Measurements from ENCODE around the gene GGT1. TPM values are rescaled to one million over a fixed set of nuclear protein-coding genes. Genes with fewer than 3 reads are reported as not detected.

GGT1 gene
- total and polyA plus RNA-seq, 2 experiments from 2014 or later: 0.60 to 2.1 TPM

DNA sequence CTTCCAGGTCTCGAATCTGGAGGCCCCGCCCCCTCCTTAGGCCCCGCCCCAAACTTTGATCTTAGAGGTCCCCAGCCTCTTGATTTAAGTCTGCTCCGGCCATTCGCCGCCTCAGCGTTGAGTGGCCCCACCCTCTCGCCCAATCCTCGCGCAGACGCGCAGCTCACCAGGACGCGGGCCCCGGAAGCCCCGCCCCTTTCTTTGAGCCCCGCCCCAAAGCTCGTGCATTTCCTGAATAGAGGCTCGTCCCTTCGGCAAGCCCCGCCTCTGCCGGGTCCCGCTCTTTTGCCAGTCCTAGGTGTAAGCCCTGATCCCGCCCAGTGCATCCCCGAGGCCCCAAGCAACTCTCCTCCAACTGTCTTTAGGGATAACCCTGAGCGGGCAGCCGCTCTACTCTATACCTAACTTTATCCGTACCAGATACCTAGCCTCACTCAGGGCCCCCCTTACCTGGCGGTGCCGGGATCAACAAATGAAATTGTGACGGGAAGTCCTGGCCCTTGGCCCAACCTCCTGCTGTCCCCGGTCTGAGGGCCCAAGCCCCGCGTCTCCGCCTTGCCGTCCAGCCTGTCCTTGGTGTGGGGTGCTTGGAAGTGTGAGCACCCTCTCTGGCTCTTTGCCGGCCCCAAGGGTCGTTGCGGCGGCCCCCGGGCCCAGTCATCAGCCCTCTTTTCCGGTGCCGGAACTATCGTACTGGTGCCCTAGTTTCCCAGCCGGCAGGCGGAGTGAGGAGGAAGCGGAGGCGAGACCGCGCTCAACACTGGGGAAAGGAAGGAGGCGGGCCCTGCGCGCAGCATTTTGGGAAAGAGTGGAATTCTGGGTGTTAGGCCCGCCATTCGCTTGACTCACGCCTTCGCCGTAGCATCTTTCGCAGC is 47.6 kb upstream of the GGT1 start, which contains the start of gene SNRPD3:
Gene SNRPD3 (plus strand): TSS at position 835 of the 875 bp plus-strand sequence. CDS start 1,676 bp downstream, outside the sequence.
- Histone ChIP-seq H3K9me3 (ENCODE audit: low read depth) (no peaks in the 10 kb centered on the region), H3K36me3 (ENCODE audit: low read depth) (peaks cover 9% of the 10 kb centered on the region), H3F3A (ENCODE audit: insufficient read depth) (0 out of 2 replicates have a peak, but pooled peaks cover 4% of the 10 kb centered on the region), H3K9me2 (ENCODE audit: insufficient read depth) (no peaks in the 10 kb centered on the region), H4K20me1 (ENCODE audit: insufficient read depth) (no peaks in the 10 kb centered on the region; the same call in 1 of the 2 replicates), H3K4me2 (ENCODE audit: unreplicated experiment) (peak within 1 kb of the TSS; percentile 96), H3K4me1 (ENCODE audit: insufficient read depth) (peaks cover 18% of the 10 kb centered on the region), H3K79me2 (ENCODE audit: insufficient read depth) (peaks cover 91% of the 10 kb centered on the region), H3K27ac (peak within 1 kb of the TSS; percentile 85), H3K27me3 (replicated peaks; ENCODE audit: insufficient read depth) (no peaks in the 10 kb centered on the region), H2AFZ (peak within 1 kb of the TSS; percentile 95), H3K4me3 (peak within 1 kb of the TSS; percentile 96), H3K9ac (peak within 1 kb of the TSS; percentile 97)
- peak; percentile 99 for DNase-seq
- in situ Hi-C loops (cut with MboI): no loop called here
- WGBS, 2 experiments (ENCODE audit: low coverage in 1 of 2, low lambda C conversion rate in 2 of 2, missing lambda C conversion rate in 2 of 2): 0 to 1% methylated on average over 43 to 59 of the region's 59 CpGs
- TF ChIP-seq EZH2phosphoT487 (IDR thresholded peaks at IDR 0.05; ENCODE audit: insufficient read depth, low read depth) (no peak), EZH2 (IDR thresholded peaks at IDR 0.05; ENCODE audit: insufficient read depth, poor library complexity, severe bottlenecking) (no peak)

DNA sequence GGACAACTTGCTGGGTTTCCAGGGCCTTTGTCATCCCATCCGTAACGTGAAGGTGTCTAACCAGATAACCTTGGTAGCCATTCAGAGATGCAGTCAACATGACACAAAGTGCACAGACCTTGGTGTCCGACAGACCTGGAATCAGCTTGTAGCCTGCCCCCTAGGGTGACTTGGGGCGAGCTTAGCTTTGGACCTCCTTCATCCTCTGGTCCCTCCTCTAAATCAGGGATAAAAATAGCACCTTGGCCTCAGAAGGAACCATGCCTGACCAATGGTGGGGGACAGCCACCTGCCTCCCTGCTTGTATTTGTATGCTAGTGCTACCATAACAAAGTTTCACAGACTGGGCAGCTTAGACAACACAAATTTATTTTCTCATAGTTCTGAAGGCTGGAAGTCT is 43.5 kb upstream of the GGT1 start:
- Histone ChIP-seq H3K9me2 (ENCODE audit: insufficient read depth) (no peaks in the 10 kb centered on the region), H3K9ac (no peak overlapping the region), H3K36me3 (ENCODE audit: low read depth) (peaks cover 15% of the 10 kb centered on the region), H3K9me3 (ENCODE audit: low read depth) (no peaks in the 10 kb centered on the region), H3K4me1 (ENCODE audit: insufficient read depth) (peaks cover 8% of the 10 kb centered on the region; the same call in 1 of the 2 replicates), H3K79me2 (ENCODE audit: insufficient read depth) (peaks cover 91% of the 10 kb centered on the region), H3K4me3 (no peak overlapping the region), H3K27me3 (replicated peaks; ENCODE audit: insufficient read depth) (no peaks in the 10 kb centered on the region), H2AFZ (no peak overlapping the region), H3F3A (ENCODE audit: insufficient read depth) (peaks cover 8% of the 10 kb centered on the region; the same call in 1 of the 2 replicates), H4K20me1 (ENCODE audit: insufficient read depth) (peaks cover 1% of the 10 kb centered on the region; the same call in 1 of the 2 replicates), H3K27ac (no peak overlapping the region), H3K4me2 (ENCODE audit: unreplicated experiment) (no peak overlapping the region)
- 81 to 83% methylated on average over 4 of the region's 4 CpGs for WGBS, 2 experiments (ENCODE audit: low coverage in 1 of 2, low lambda C conversion rate in 2 of 2, missing lambda C conversion rate in 2 of 2)
- no peak for DNase-seq
- in situ Hi-C loops (cut with MboI): no loop called here
- TF ChIP-seq EZH2 (IDR thresholded peaks at IDR 0.05; ENCODE audit: insufficient read depth, poor library complexity, severe bottlenecking): no peak
- no peak for TF ChIP-seq EZH2phosphoT487 (IDR thresholded peaks at IDR 0.05; ENCODE audit: insufficient read depth, low read depth)

DNA sequence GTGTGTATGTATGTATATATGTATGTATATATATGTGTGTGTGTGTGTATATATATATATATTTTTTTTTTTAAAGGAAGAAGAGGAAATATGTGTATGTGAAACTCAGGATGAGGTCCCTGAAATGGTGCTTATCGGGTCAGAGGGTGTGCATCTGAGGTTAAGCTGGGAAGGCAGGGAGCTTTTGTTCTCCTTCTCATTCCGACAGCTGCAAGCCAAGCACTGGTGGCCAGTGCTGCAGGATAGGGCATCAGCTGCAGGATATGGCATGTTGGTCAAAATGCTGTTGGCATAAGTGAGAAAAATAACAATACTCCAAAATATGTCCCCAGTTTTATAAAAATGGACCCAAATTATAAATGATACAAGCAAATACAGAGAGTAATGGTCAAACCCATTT is 39.7 kb upstream of the GGT1 start:
- TF ChIP-seq EZH2phosphoT487 (IDR thresholded peaks at IDR 0.05; ENCODE audit: insufficient read depth, low read depth): no peak
- TF ChIP-seq EZH2 (IDR thresholded peaks at IDR 0.05; ENCODE audit: insufficient read depth, poor library complexity, severe bottlenecking): no peak
- no peaks in the 10 kb centered on the region for H3K9me2 ChIP-seq (ENCODE audit: insufficient read depth)
- DNase-seq: no peak
- peaks cover 10% of the 10 kb centered on the region for H3K36me3 ChIP-seq (ENCODE audit: low read depth)
- H3K9ac ChIP-seq: no peak overlapping the region
- H2AFZ ChIP-seq: no peak overlapping the region
- no peaks in the 10 kb centered on the region for H3K4me1 ChIP-seq (ENCODE audit: insufficient read depth)
- peaks cover 5% of the 10 kb centered on the region; the same call in 1 of the 2 replicates for H3F3A ChIP-seq (ENCODE audit: insufficient read depth)
- H3K4me3 ChIP-seq: no peak overlapping the region
- in situ Hi-C loops (cut with MboI): no loop called here
- no peaks in the 10 kb centered on the region for H3K27me3 ChIP-seq (replicated peaks; ENCODE audit: insufficient read depth)
- no peaks in the 10 kb centered on the region for H3K9me3 ChIP-seq (ENCODE audit: low read depth)
- peaks cover 100% of the 10 kb centered on the region for H3K79me2 ChIP-seq (ENCODE audit: insufficient read depth)
- no peak overlapping the region for H3K4me2 ChIP-seq (ENCODE audit: unreplicated experiment)
- 98% methylated on average over 2 of the region's 2 CpGs for WGBS, 2 experiments (ENCODE audit: low coverage in 1 of 2, low lambda C conversion rate in 2 of 2, missing lambda C conversion rate in 2 of 2)
- 0 out of 2 replicates have a peak, but pooled peaks cover 9% of the 10 kb centered on the region for H4K20me1 ChIP-seq (ENCODE audit: insufficient read depth)
- no peak overlapping the region for H3K27ac ChIP-seq

DNA sequence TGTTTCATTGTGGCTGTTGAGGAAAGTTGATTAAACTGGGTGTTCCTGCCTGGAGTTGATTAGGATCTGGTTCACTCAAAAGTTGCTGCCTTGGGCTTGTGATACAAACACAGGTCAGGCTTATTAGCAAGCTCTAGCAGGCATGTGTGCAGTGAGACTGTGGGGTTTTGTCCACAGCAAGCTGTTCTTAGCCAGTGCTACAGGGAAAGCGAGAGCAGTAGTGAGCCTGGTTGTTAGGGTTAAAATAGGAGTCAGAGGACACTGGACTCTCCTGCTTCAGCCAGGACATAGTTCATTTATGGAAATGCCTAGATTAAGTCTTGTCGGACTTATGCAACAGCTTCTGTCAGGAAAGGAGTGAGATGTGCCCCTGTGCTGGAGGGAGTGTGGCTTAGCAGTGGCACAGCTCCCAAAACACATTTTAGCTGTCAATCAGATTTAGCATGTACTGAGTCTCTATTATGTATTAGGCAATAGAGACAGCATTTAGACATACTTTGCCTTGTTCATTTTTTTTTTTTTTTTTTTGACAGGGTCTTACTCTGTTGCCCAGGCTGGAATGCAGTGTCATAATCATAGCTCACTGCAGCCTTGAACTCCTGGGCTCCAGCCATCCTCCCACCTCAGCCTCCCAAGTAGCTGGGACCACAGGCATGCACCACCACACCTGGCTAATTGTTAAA is 38.5 kb upstream of the GGT1 start:
- Histone ChIP-seq H3K9ac (no peak overlapping the region), H3F3A (ENCODE audit: insufficient read depth) (peaks cover 4% of the 10 kb centered on the region; the same call in 1 of the 2 replicates), H3K27ac (no peak overlapping the region), H3K9me3 (ENCODE audit: low read depth) (no peaks in the 10 kb centered on the region), H3K79me2 (ENCODE audit: insufficient read depth) (peaks cover 100% of the 10 kb centered on the region), H3K4me1 (ENCODE audit: insufficient read depth) (no peaks in the 10 kb centered on the region), H4K20me1 (ENCODE audit: insufficient read depth) (0 out of 2 replicates have a peak, but pooled peaks cover 9% of the 10 kb centered on the region), H3K9me2 (ENCODE audit: insufficient read depth) (no peaks in the 10 kb centered on the region), H2AFZ (no peak overlapping the region), H3K27me3 (replicated peaks; ENCODE audit: insufficient read depth) (no peaks in the 10 kb centered on the region), H3K4me2 (ENCODE audit: unreplicated experiment) (no peak overlapping the region), H3K36me3 (ENCODE audit: low read depth) (peaks cover 6% of the 10 kb centered on the region; the same call in 1 of the 2 replicates), H3K4me3 (no peak overlapping the region)
- in situ Hi-C loops (cut with MboI): no loop called here
- WGBS, 2 experiments (ENCODE audit: low coverage in 1 of 2, low lambda C conversion rate in 2 of 2, missing lambda C conversion rate in 2 of 2): 48 to 53% methylated on average over 2 of the region's 2 CpGs
- no peak for DNase-seq
- no peak for TF ChIP-seq EZH2phosphoT487 (IDR thresholded peaks at IDR 0.05; ENCODE audit: insufficient read depth, low read depth)
- TF ChIP-seq EZH2 (IDR thresholded peaks at IDR 0.05; ENCODE audit: insufficient read depth, poor library complexity, severe bottlenecking): no peak

All from GM23248 (cell line).